HG03097 (cell line): ENCODE measurements around the gene SEMA3C.

ENCODE experiments used
- ATAC-seq: cut with Tn5 transposase; IDR thresholded peaks from one replicate; pipeline ENCODE4 v1.9.1; 2021; ENCODE audit not compliant: unreplicated experiment, low FRiP score

The SEMA3C gene

DNA sequence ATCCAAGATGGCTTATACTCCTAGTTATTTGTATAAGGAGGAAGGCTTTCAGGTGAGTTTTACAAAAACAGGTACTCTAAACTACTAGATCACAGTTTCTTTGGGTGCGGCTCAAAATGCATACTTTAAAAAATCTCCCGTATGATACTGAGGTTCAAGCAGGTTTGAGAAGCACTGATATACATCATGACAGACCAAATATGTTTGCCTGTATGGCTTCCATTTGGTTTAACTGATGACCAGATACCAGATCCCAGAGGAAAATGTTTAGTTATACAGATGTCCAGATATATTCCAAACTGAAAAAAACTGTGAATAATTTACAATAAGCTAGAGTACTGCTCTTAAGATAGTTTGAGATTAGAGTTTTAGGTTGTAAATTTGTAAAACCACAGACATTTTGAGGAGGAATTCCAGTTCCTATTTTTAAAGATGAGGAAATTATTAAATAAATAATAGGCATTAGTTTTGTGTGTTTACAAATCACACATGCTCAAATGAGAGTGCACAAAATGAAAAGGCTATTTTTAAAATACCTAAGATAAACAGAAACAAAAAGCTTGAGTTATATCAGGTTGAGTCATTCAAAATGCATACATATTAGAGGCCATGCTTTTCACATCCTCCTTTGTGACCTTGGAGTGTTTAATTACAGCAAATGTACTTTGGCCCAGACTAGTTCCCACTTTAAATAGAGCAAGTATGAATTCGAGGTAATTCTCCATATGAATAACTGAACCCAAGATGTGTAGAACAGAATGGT lies 60.5 kb downstream of the SEMA3C start:
- no peak for ATAC-seq

GRCh38 chr7:80856769-80857168 lies 62.1 kb downstream of the SEMA3C start:
- ATAC-seq, result no peak

DNA sequence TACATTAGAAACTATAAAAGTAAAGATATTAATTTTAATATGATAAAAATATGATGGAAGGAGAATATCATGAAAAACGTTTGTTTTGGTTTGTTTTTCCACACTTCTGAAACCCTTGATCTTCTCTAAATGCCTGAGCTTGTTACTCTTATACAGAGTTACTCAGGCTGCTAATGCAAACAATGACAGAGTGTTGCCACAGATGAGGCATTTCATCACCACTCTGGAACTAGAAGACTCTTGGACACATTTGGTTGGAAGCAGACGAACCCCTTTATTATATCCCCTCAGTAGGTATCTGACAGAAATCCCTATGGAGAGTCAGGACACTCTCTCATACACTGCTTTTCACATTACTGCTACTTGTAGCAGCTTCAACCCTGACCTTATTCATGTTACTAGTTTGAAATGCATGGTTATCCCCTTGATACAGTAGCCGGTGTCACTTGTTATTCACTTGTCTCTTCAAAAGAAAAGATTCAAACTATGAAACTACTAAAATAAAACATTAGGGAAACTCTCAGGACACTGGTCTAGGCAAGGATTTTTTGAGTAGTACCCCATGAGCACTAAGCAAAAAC lies 66.9 kb downstream of the SEMA3C start:
- ATAC-seq, result no peak

- ATAC-seq, result no peak
Measured at GRCh38 chr7:80848841-80849240, 70.0 kb downstream of the SEMA3C start.

- no peak for ATAC-seq
Measured at GRCh38 chr7:80847895-80848294, 71.0 kb downstream of the SEMA3C start.

DNA sequence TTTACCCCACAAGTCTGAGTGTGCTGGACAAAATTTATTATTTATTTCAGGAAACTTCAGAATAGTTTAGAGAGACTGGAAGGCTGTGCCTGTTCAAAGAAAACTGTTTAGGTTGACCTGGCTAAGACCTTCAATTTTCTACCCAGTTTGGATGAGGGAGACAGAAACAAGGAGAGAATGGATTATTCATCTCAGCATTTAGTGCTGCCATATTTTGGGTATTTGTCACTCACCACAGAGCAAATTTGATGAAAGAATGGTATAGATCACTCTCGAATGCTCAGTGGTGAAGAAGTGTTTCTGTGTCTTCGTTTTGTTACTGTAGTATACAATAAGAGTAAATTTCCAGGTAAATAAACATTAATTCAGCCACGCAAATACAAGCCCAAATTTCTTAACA lies 71.8 kb downstream of the SEMA3C start:
- ATAC-seq, result no peak

DNA sequence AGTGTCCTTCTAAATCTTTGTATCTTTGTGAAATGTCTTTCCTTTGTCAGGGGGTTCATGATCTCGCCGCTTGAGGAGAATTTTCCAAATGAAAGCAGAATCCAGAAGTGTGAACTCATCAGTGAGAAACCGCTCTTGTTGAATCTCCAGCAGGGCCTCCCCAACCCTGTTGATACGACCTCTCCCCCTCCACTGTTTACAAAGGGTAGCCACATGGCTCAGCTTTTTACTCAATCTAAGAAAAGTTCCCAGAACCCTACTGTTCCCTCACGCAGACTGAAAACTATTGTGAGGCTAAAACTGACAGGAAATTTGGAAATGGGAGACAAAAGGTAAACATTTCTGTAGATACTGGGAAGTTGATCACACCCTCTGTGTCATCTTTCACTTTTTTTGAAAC lies 73.9 kb downstream of the SEMA3C start:
- ATAC-seq, result no peak

DNA sequence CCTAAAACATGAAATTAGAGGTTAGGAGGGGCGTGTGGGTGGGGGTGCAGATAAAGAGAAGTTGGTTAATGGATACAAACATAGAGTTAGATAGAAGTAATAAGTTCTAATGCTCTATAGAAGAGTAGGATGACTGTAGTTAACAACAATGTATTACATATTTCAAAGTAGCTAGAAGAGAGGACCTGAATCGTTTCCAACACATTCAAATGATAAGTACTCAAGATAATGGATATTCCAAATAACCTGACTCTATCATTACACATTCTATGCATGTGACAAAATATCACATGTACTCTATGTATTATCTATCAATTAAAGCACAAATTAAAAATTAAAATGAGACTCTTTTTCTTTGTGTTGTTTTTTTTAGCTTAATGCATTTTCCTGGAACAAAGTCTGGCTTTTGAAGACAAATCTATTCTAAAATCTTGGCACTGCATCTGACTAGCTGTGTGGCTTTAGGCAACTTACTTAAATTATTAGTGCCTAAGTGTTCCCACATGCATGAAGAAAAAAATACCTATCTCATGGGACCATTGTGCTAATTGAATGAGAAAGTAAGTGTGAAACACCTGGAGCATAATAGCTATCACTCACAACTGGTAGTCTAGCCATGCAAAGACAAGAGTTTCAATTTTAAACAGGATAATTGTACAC lies 75.7 kb downstream of the SEMA3C start:
- ATAC-seq, result no peak

GRCh38 chr7:80842022-80842790 lies 76.6 kb downstream of the SEMA3C start:
- no peak for ATAC-seq

- ATAC-seq, result no peak
Measured at GRCh38 chr7:80841423-80841955, 77.4 kb downstream of the SEMA3C start.

DNA sequence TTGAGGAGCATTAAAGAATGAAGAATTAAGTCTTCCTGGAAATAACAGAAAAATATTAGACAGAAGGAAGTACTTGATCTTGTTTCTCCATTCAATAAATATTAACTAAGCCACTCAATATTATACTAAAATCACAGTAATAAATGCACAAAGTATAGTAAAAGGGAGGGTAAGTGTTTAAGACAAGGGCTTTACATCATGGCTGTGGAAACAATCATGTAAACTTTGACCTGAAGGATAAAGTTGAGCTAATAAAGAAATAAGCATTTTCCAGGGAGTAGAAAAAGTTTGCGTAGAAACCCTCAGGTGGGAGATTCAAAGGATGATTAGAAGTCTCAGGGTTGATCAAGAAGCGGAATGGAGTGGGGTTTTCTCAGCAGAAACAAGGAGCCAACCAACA lies 78.2 kb downstream of the SEMA3C start:
- no peak for ATAC-seq

DNA sequence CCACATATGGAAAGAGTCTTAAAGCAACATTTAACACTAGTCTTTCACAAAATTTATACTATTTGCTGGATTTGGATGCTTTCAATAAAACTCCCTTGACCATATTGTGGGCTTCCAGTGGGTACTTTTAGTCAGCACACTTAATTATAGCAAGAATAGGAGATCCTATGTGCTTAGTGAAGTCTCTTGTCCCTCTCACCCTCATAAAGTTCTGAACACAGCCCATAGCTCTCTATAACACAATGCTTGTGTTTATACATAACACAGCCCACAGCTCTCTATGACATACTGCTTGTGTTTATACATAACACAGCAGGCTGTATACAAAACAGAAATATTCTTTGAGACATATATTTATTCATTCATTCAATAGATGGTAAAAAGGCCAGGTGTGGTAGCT lies 79.0 kb downstream of the SEMA3C start:
- no peak for ATAC-seq

DNA sequence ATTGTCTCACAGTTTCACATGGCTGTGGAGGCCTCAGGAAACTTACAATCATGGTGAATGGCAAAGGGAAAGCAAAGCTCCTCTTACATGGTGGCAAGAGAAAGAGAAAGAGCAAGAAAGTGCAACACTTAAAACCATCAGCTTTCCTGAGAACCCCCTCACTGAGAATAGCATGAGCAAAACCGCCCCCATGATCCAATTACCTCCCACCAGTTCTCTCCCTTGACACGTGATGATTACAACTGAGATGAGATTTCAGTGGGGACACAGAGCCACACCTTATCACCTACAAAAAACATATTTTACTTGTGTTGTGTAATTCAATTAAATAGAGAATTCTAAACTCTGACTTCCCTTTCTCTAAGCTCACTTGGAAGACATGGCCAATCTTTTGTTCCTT lies 80.2 kb downstream of the SEMA3C start:
- no peak for ATAC-seq

DNA sequence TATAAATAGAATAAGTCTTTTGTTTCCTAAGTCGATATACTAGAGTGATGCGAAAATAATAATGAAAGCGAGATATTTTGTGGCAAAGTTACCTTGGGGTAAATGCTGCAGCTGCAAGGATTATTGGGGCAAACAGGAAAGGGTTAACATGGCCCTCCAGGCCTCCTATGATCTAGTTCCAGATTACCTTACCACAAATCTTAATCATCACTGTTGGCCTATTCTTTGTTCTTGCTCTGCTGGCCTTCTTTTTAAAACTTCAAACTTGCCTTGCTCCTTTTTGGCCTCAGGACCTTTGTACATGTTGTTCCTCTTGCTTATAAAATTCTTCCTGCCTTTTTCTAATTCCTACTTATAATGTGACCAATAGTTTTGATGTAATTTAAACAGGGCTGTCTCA lies 81.5 kb downstream of the SEMA3C start:
- no peak for ATAC-seq

- no peak for ATAC-seq
Measured at GRCh38 chr7:80835251-80835650, 83.6 kb downstream of the SEMA3C start.

- no peak for ATAC-seq
Measured at GRCh38 chr7:80833289-80834268, 85.3 kb downstream of the SEMA3C start.

- no peak for ATAC-seq
Measured at GRCh38 chr7:80832006-80832405, 86.8 kb downstream of the SEMA3C start.

DNA sequence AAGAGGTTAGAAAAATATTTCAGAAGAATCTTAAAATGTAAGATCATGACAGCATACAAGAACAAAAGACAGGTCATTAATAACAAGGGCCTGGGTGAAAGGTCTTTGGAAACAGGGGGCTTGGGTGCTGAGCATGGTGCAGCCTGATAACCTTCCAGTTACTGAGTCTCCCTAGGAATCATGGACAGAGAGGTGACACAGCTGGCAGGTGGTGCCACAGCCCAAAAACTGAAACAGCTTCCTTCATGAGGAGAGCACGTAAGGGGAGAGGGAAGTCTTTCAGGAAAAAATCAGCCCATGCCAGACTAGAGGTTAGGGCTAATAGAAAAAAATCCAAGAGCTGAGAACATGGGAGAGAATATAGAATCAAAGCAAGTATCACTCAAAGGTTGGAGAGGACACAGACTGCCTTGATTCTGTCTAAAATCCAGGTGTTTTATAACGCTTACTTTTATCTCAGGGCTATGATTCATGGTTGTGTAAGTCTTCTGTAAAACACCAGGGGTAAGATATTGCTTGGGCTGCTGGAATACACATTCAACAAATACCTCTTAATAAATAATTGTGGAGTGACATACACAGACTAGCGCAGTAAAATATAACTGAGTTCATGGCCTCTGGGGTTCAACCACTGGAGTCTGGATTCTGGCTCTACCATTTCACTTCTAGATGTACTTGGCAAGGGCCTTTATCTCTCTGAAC lies 88.1 kb downstream of the SEMA3C start:
- no peak for ATAC-seq

GRCh38 chr7:80830010-80830409 lies 88.8 kb downstream of the SEMA3C start:
- ATAC-seq, result no peak
